Erythroblast (primary cell): ENCODE results near the gene ZNFX1.

Experiments used
- GATA1 ChIP-seq: IDR thresholded peaks from 2 replicates; pipeline ENCODE4 v1.6.1; 2011; ENCODE audit warnings: low read depth, mild to moderate bottlenecking, control low read depth, low read length, moderate library complexity
- POLR2A ChIP-seq: IDR thresholded peaks from 2 replicates; pipeline ENCODE4 v1.6.1; 2011; ENCODE audit warnings: mild to moderate bottlenecking, low read length

DNA sequence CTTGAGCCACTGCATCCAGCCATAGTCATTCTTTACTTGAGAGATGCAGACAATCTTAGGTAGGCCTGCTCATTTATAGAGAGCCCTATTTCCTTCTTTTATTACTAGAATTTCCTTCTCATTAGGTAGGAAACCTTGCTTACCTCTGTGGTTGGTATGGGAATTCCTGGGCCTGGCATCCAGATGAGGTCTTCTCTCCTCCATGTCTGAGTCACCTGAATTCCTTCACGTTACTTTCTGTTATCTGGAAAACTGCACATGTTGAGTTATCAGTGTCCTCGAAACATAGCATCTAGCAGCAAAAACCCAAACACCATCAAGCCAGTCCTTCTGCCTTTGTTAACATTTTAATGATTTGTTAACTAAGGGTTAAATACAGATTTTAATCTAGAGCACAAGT, 2.2 kb downstream of the ZNFX1 start:
- TF ChIP-seq POLR2A (no peak), GATA1 (no peak)
